IMR-90 (cell line): ENCODE results near the gene SYNE1. TPM values are rescaled to one million over a fixed set of nuclear protein-coding genes. Genes with fewer than 3 reads are reported as not detected.

Source experiments
- ATAC-seq: fragments of 200-7000 bp; cut with Tn5 transposase; 2 replicates; pipeline ENCODE4 v1.9.1; 2020; ENCODE audit warnings: low read depth, mild to moderate bottlenecking, moderate library complexity
- BruUV-seq: library from RNA; stranded (reverse); fragments of 400-500 nt; replicated peaks from 2 replicates; lab custom pipeline; 2021; lab: Mats Ljungman, UMichigan
- CTCF ChIA-PET: fragments of 300-600 bp; formaldehyde crosslinking; extraction: SDS; loops from one replicate; lab custom pipeline; 2021; ENCODE audit warnings: antibody characterized with exemption; lab: Yijun Ruan, JAX
- POLR2A ChIA-PET: fragments of 300-600 bp; sonication (Branson Sonifier 250); formaldehyde crosslinking; loops from one replicate; lab custom pipeline; 2022; ENCODE audit warnings: antibody characterized with exemption; ENCODE audit not compliant: unreplicated experiment; lab: Charles Lee
- DNase-seq: peaks from one replicate; pipeline ENCODE4 v3.0.0; 2013
- H2AFZ ChIP-seq: replicated peaks from 2 replicates; pipeline ENCODE3; 2013; ENCODE audit warnings: low read length, mild to moderate bottlenecking; ENCODE audit not compliant: poor library complexity
- H2AK5ac ChIP-seq: 2 replicates; pipeline ENCODE4 v1.6.1; 2013; ENCODE audit warnings: low read depth, low read length, inconsistent platforms
- H2AK9ac ChIP-seq: replicated peaks from 2 replicates; pipeline ENCODE3; 2013; ENCODE audit warnings: mild to moderate bottlenecking, low read depth, low read length, moderate library complexity; ENCODE audit not compliant: poor library complexity
- H2BK120ac ChIP-seq: 2 replicates; pipeline ENCODE4 v1.6.1; 2013; ENCODE audit warnings: low read depth, low read length, inconsistent platforms
- H2BK15ac ChIP-seq: 3 replicates; pipeline ENCODE4 v1.6.1; 2013; ENCODE audit warnings: low read depth, low read length, inconsistent platforms
- H2BK20ac ChIP-seq: 2 replicates; pipeline ENCODE4 v1.6.1; 2013; ENCODE audit warnings: low read depth, mild to moderate bottlenecking, inconsistent platforms, low read length, moderate library complexity
- H2BK5ac ChIP-seq: 2 replicates; pipeline ENCODE4 v1.6.1; 2013; ENCODE audit warnings: mild to moderate bottlenecking, low read depth, low read length, inconsistent platforms; ENCODE audit not compliant: poor library complexity, severe bottlenecking
- H3K14ac ChIP-seq: replicated peaks from 2 replicates; pipeline ENCODE4 v1.6.1; 2013; ENCODE audit warnings: low read depth, low read length, inconsistent platforms
- H3K18ac ChIP-seq: 2 replicates; pipeline ENCODE4 v1.6.1; 2013; ENCODE audit warnings: low read depth, low read length, control low read depth
- H3K23ac ChIP-seq: 2 replicates; pipeline ENCODE4 v1.6.1; 2013; ENCODE audit warnings: low read depth, low read length, inconsistent platforms
- H3K27ac ChIP-seq: 2 replicates; pipeline ENCODE4 v1.5.1; 2013; ENCODE audit warnings: mild to moderate bottlenecking, control low read depth, low read length; ENCODE audit not compliant: insufficient read depth
- H3K27me3 ChIP-seq: 2 replicates; pipeline ENCODE4 v1.6.1; 2013; ENCODE audit warnings: low read length; ENCODE audit not compliant: control insufficient read depth, insufficient read depth
- H3K36me3 ChIP-seq: 2 replicates; pipeline ENCODE4 v1.6.1; 2013; ENCODE audit warnings: low read length, mixed read lengths; ENCODE audit not compliant: control insufficient read depth, insufficient read depth
- H3K4ac ChIP-seq: 2 replicates; pipeline ENCODE4 v1.6.1; 2013; ENCODE audit warnings: low read depth, low read length, inconsistent platforms
- H3K4me1 ChIP-seq: 2 replicates; pipeline ENCODE4 v1.6.1; 2013; ENCODE audit warnings: low read length, mixed read lengths; ENCODE audit not compliant: control insufficient read depth, insufficient read depth
- H3K4me2 ChIP-seq: 2 replicates; pipeline ENCODE4 v1.6.1; 2013; ENCODE audit warnings: low read depth, mild to moderate bottlenecking, control low read depth, low read length, moderate library complexity
- H3K4me3 ChIP-seq: 2 replicates; pipeline ENCODE4 v1.5.1; 2013; ENCODE audit warnings: low read depth, mild to moderate bottlenecking, control low read depth, low read length, moderate library complexity; ENCODE audit not compliant: insufficient read depth
- H3K56ac ChIP-seq: 2 replicates; pipeline ENCODE4 v1.6.1; 2013; ENCODE audit warnings: low read length, inconsistent platforms; ENCODE audit not compliant: insufficient read depth; ENCODE audit errors: extremely low read depth
- H3K79me1 ChIP-seq, 2 experiments: 2 replicates each; pipeline ENCODE4 v1.6.1; 2013; ENCODE audit warnings: low read length in 2 of 2, inconsistent platforms in 1 of 2, low read depth in 1 of 2
- H3K9ac ChIP-seq: 2 replicates; pipeline ENCODE4 v1.6.1; 2013; ENCODE audit warnings: low read depth, low read length, control low read depth
- H3K9me1 ChIP-seq: 2 replicates; pipeline ENCODE4 v1.6.1; 2013; ENCODE audit warnings: low read length, inconsistent platforms; ENCODE audit not compliant: insufficient read depth
- H3K9me3 ChIP-seq: 2 replicates; pipeline ENCODE4 v1.6.1; 2013; ENCODE audit warnings: low read length; ENCODE audit not compliant: control insufficient read depth, insufficient read depth
- H4K20me1 ChIP-seq: 2 replicates; pipeline ENCODE4 v1.6.1; 2013; ENCODE audit warnings: low read length, inconsistent platforms; ENCODE audit not compliant: insufficient read depth
- H4K5ac ChIP-seq: 2 replicates; pipeline ENCODE4 v1.6.1; 2013; ENCODE audit warnings: mild to moderate bottlenecking, low read depth, low read length, control low read depth
- H4K8ac ChIP-seq, 2 experiments: 2 replicates each; pipeline ENCODE4 v1.6.1; 2013; ENCODE audit warnings: low read depth in 2 of 2, low read length in 2 of 2, control low read depth in 1 of 2, inconsistent platforms in 1 of 2
- H4K91ac ChIP-seq: 2 replicates; pipeline ENCODE4 v1.6.1; 2013; ENCODE audit warnings: low read depth, low read length, inconsistent platforms; ENCODE audit not compliant: insufficient read depth
- BHLHE40 ChIP-seq: fragments of 150-350 bp; IDR thresholded peaks from 2 replicates; pipeline ENCODE4 v1.6.1; 2016; ENCODE audit warnings: mild to moderate bottlenecking, low read depth, low read length
- CEBPB ChIP-seq: IDR thresholded peaks from 2 replicates; pipeline ENCODE4 v1.6.1; 2012; ENCODE audit warnings: low read depth, low read length, improper control_type of control experiment
- CHD1 ChIP-seq: IDR thresholded peaks from 2 replicates; pipeline ENCODE4 v1.6.1; 2012; ENCODE audit warnings: low read depth, low read length, improper control_type of control experiment
- FOS ChIP-seq: fragments of 150-350 bp; IDR thresholded peaks from 2 replicates; pipeline ENCODE4 v1.6.1; 2016; ENCODE audit warnings: low read depth, low read length
- MAFK ChIP-seq: IDR thresholded peaks from 2 replicates; pipeline ENCODE4 v1.6.1; 2012; ENCODE audit warnings: low read depth, low read length, improper control_type of control experiment
- MAZ ChIP-seq: IDR thresholded peaks from 2 replicates; pipeline ENCODE4 v1.6.1; 2012; ENCODE audit warnings: low read depth, mild to moderate bottlenecking, low read length, improper control_type of control experiment, moderate library complexity, borderline replicate concordance
- MXI1 ChIP-seq: IDR thresholded peaks from 2 replicates; pipeline ENCODE4 v1.6.1; 2012; ENCODE audit warnings: low read depth, mild to moderate bottlenecking, low read length, moderate library complexity, borderline replicate concordance
- NFE2L2 ChIP-seq: fragments of 150-350 bp; IDR thresholded peaks from 2 replicates; pipeline ENCODE4 v1.6.1; 2016; ENCODE audit warnings: low read depth, mild to moderate bottlenecking, low read length
- POLR2A ChIP-seq: IDR thresholded peaks from 2 replicates; pipeline ENCODE4 v1.6.1; 2012; ENCODE audit warnings: mild to moderate bottlenecking, low read depth, low read length
- RAD21 ChIP-seq: IDR thresholded peaks from 2 replicates; pipeline ENCODE4 v1.6.1; 2012; ENCODE audit warnings: low read length, improper control_type of control experiment
- RCOR1 ChIP-seq: IDR thresholded peaks from 2 replicates; pipeline ENCODE4 v1.6.1; 2012; ENCODE audit warnings: mild to moderate bottlenecking, low read length, improper control_type of control experiment; ENCODE audit not compliant: insufficient replicate concordance
- RFX5 ChIP-seq: IDR thresholded peaks from 2 replicates; pipeline ENCODE4 v1.8.0; 2012; ENCODE audit warnings: low read depth, mild to moderate bottlenecking, low read length, moderate library complexity
- SMC3 ChIP-seq: fragments of 150-350 bp; IDR thresholded peaks from 2 replicates; pipeline ENCODE4 v1.6.1; 2016; ENCODE audit warnings: low read depth, mild to moderate bottlenecking, antibody characterized with exemption, low read length, moderate library complexity
- WGBS, 2 experiments: methylation state at CpG; one replicate each; pipeline versions ENCODE4 v1.1.5 to v1.1.7; 2013; ENCODE audit warnings: missing lambda C conversion rate in 2 of 2; ENCODE audit not compliant: insufficient read length in 1 of 2; ENCODE audit errors: extremely low coverage in 2 of 2; 5-methylcytosine and 5-hydroxymethylcytosine counted together
- dilution Hi-C: fragments of 300-500 bp; cut with HindIII; formaldehyde crosslinking; loops from one replicate; pipeline ENCODE4 v1.14.3; 2018; ENCODE audit warnings: low sequenced_read_pairs; ENCODE audit not compliant: unreplicated experiment
- in situ Hi-C: fragments of 300-500 bp; cut with MboI; formaldehyde crosslinking; loops from 3 replicates; pipeline ENCODE4 v1.14.3; 2019; ENCODE audit warnings: low sequenced_read_pairs, inconsistent platforms, mixed read lengths
- intact Hi-C: fragments of 100-400 bp; cut with micrococcal nuclease; formaldehyde crosslinking; loops from 2 replicates; pipeline ENCODE4 v1.10.0; 2022
- polyA plus RNA-seq, 3 experiments: library from polyadenylated mRNA; depleted of rRNA; stranded (reverse); fragments of >200 nt; gene quantifications; 2 replicates each; pipeline ENCODE4 v1.2.3, GENCODE V29; 2012; ENCODE audit warnings: low replicate concordance in 1 of 3
- total RNA-seq: library from RNA; depleted of rRNA; stranded (reverse); fragments of >200 nt; gene quantifications from 2 replicates; pipeline ENCODE4 v1.2.3, GENCODE V29; 2012
- TF ChIP-seq, protein P1 (sequence below): conservative IDR thresholded peaks from 2 replicates; pipeline ENCODE4 v1.5.1; 2012; ENCODE audit warnings: mild to moderate bottlenecking, low read depth, low read length, improper control_type of control experiment
- TF ChIP-seq, protein P2 (sequence below): fragments of 150-350 bp; IDR thresholded peaks from 2 replicates; pipeline ENCODE4 v1.6.1; 2016; ENCODE audit warnings: low read depth, mild to moderate bottlenecking, low read length, moderate library complexity, borderline replicate concordance
- TF ChIP-seq, protein P3 (sequence below): fragments of 150-350 bp; IDR thresholded peaks from 2 replicates; pipeline ENCODE4 v1.6.1; 2017; ENCODE audit warnings: mild to moderate bottlenecking, antibody characterized with exemption, low read length, low read depth

Gene SYNE1
- total and polyA plus RNA-seq, 2 of the 4 experiments (the other 2 are of a cell fraction): 34.1 to 159 TPM

DNA sequence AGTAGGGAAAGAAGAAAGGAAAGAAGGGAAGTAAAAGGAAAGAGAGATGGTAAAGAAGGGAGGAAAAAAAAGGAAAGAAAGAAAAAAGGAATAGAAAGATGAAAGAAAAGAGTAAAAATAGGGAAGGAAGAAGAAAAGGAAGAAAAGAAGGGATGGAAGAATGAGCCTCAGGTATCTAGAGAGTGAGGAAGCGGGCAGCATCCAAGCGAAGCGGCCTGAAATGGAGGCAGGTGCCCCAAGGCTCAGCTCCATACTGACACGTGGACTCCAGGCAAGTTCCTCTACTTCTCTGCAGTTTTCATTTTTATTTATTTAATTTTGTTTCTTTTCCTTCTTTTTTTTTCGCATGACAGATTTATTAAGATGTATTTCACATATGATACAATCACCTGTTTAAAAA, 456.6 kb downstream of the SYNE1 start:
- POLR2A ChIA-PET: no interaction called here
- H3K36me3 ChIP-seq: peaks cover 11% of the 10 kb centered on the region

More for the DNA sequence above, 456.6 kb downstream of the SYNE1 start:
- WGBS, 2 experiments: no CpG with 5 or more reads among the region's 5 CpGs
- Histone ChIP-seq H2AFZ (no peak overlapping the region), H3K9ac (no peak overlapping the region), H3K27ac (no peak overlapping the region), H4K5ac (no peak overlapping the region), H3K4me1 (no peaks in the 10 kb centered on the region), H4K91ac (no peak overlapping the region), H3K56ac (no peak overlapping the region), H4K8ac (no peak overlapping the region), H2BK5ac (no peak overlapping the region), H2BK120ac (no peak overlapping the region), H3K4ac (no peak overlapping the region), H3K14ac (no peak overlapping the region), H2BK15ac (no peak overlapping the region), H2AK5ac (no peak overlapping the region), H3K9me3 (no peaks in the 10 kb centered on the region), H3K27me3 (no peaks in the 10 kb centered on the region), H2BK20ac (no peak overlapping the region), H3K4me2 (no peak overlapping the region), H2AK9ac (no peak overlapping the region), H3K79me1 (no peaks in the 10 kb centered on the region), H3K4me3 (no peak overlapping the region), H3K23ac (no peak overlapping the region), H4K20me1 (no peaks in the 10 kb centered on the region), H3K18ac (no peak overlapping the region), H3K9me1 (no peaks in the 10 kb centered on the region)
- dilution Hi-C loops (no loop called here), in situ Hi-C loops (no loop called here), intact Hi-C loops (no loop called here)
- BruUV-seq: no TSS peak
- DNase-seq (no peak), ATAC-seq (no peak)
- CTCF ChIA-PET: interaction anchor here (0.7 kb wide), 1 partner anchor 13 kb away, joined by 3 read pairs; no protein-coding TSS in a partner anchor
- TF ChIP-seq RAD21 (no peak), BHLHE40 (no peak), RCOR1 (no peak), POLR2A (no peak), CHD1 (no peak), MXI1 (no peak), NFE2L2 (no peak), MAZ (no peak), FOS (no peak), MAFK (no peak), CEBPB (no peak), SMC3 (no peak), RFX5 (no peak)
- TF ChIP-seq, protein P1, sequence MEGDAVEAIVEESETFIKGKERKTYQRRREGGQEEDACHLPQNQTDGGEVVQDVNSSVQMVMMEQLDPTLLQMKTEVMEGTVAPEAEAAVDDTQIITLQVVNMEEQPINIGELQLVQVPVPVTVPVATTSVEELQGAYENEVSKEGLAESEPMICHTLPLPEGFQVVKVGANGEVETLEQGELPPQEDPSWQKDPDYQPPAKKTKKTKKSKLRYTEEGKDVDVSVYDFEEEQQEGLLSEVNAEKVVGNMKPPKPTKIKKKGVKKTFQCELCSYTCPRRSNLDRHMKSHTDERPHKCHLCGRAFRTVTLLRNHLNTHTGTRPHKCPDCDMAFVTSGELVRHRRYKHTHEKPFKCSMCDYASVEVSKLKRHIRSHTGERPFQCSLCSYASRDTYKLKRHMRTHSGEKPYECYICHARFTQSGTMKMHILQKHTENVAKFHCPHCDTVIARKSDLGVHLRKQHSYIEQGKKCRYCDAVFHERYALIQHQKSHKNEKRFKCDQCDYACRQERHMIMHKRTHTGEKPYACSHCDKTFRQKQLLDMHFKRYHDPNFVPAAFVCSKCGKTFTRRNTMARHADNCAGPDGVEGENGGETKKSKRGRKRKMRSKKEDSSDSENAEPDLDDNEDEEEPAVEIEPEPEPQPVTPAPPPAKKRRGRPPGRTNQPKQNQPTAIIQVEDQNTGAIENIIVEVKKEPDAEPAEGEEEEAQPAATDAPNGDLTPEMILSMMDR: no peak
- TF ChIP-seq, protein P2, sequence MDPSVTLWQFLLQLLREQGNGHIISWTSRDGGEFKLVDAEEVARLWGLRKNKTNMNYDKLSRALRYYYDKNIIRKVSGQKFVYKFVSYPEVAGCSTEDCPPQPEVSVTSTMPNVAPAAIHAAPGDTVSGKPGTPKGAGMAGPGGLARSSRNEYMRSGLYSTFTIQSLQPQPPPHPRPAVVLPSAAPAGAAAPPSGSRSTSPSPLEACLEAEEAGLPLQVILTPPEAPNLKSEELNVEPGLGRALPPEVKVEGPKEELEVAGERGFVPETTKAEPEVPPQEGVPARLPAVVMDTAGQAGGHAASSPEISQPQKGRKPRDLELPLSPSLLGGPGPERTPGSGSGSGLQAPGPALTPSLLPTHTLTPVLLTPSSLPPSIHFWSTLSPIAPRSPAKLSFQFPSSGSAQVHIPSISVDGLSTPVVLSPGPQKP: no peak
- TF ChIP-seq, protein P3, sequence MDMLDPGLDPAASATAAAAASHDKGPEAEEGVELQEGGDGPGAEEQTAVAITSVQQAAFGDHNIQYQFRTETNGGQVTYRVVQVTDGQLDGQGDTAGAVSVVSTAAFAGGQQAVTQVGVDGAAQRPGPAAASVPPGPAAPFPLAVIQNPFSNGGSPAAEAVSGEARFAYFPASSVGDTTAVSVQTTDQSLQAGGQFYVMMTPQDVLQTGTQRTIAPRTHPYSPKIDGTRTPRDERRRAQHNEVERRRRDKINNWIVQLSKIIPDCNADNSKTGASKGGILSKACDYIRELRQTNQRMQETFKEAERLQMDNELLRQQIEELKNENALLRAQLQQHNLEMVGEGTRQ: no peak
